SU-DHL-6 (cell line): ENCODE data around the gene CHI3L2.

ENCODE experiments used
- H2AFZ ChIP-seq: fragments of 200-600 bp; sonication (generic); 2 replicates; pipeline ENCODE4 v1.6.1; 2014; ENCODE audit warnings: low read depth, mild to moderate bottlenecking, moderate library complexity, mixed read lengths, antibody characterized with exemption, low read length; ENCODE audit not compliant: severe bottlenecking
- H3F3A ChIP-seq: fragments of 200-600 bp; shearing (Covaris generic); 2 replicates; pipeline ENCODE4 v1.6.0; 2016; ENCODE audit warnings: antibody characterized with exemption, mild to moderate bottlenecking; ENCODE audit not compliant: insufficient read depth
- H3K27ac ChIP-seq: fragments of 200-600 bp; sonication (generic); 2 replicates; pipeline ENCODE4 v1.5.1; 2016; ENCODE audit warnings: low read depth, mild to moderate bottlenecking, low read length, moderate library complexity, mixed read lengths
- H3K27me3 ChIP-seq: fragments of 200-600 bp; sonication (generic), shearing (Covaris generic); 2 replicates; pipeline ENCODE4 v1.6.0; 2014; ENCODE audit warnings: mild to moderate bottlenecking, low read length
- H3K36me3 ChIP-seq: fragments of 200-600 bp; sonication (generic); 2 replicates; pipeline ENCODE4 v1.6.1; 2014; ENCODE audit warnings: mild to moderate bottlenecking, low read length, mixed read lengths
- H3K4me2 ChIP-seq: fragments of 300-600, 200-600 bp; shearing (Covaris generic), sonication (generic); 2 replicates; pipeline ENCODE4 v1.6.0; 2014; ENCODE audit warnings: low read length, low read depth, mild to moderate bottlenecking; ENCODE audit not compliant: poor library complexity, severe bottlenecking
- H3K4me3 ChIP-seq: fragments of 200-600 bp; sonication (generic); 2 replicates; pipeline ENCODE4 v1.5.1; 2014; ENCODE audit warnings: antibody characterized with exemption, low read length, mild to moderate bottlenecking, mixed read lengths; ENCODE audit not compliant: insufficient read depth, poor library complexity, severe bottlenecking
- H3K79me2 ChIP-seq: fragments of 200-600 bp; sonication (generic); 2 replicates; pipeline ENCODE4 v1.6.1; 2014; ENCODE audit warnings: mild to moderate bottlenecking, low read length, moderate library complexity; ENCODE audit not compliant: insufficient read depth
- H3K9ac ChIP-seq: fragments of 200-600 bp; sonication (generic); 2 replicates; pipeline ENCODE4 v1.7.0; 2014; ENCODE audit warnings: mild to moderate bottlenecking, low read length
- H3K9me2 ChIP-seq: fragments of 200-600 bp; sonication (generic); replicated peaks from 2 replicates; pipeline ENCODE4 v1.6.1; 2014; ENCODE audit warnings: low read length; ENCODE audit not compliant: insufficient read depth
- H3K9me3 ChIP-seq: fragments of 200-600 bp; sonication (generic); 2 replicates; pipeline ENCODE4 v1.6.1; 2014; ENCODE audit warnings: low read length, mixed read lengths; ENCODE audit not compliant: insufficient read depth
- H4K20me1 ChIP-seq: fragments of 200-600 bp; sonication (generic); 2 replicates; pipeline ENCODE4 v1.6.1; 2014; ENCODE audit warnings: low read depth, mild to moderate bottlenecking, antibody characterized with exemption, low read length, moderate library complexity, mixed read lengths
- CTCF ChIP-seq: fragments of 200-600 bp; sonication (generic); IDR thresholded peaks from one replicate; pipeline ENCODE4 v1.5.1; 2017; ENCODE audit warnings: antibody characterized with exemption, mild to moderate bottlenecking, low read length, moderate library complexity; ENCODE audit not compliant: insufficient read depth, poor library complexity, severe bottlenecking
- EZH2phosphoT487 ChIP-seq: fragments of 200-600 bp; sonication (generic), shearing (Covaris generic); conservative IDR thresholded peaks from 2 replicates; pipeline ENCODE4 v1.6.1; 2018; ENCODE audit warnings: mild to moderate bottlenecking, antibody characterized with exemption, low read length, moderate library complexity, mixed read lengths

Gene CHI3L2

GRCh38 chr1:111236806-111237205, 9.3 kb downstream of the CHI3L2 start:
- H3K36me3 ChIP-seq, result peaks cover 82% of the 10 kb centered on the region
- peaks cover 20% of the 10 kb centered on the region for H3K79me2 ChIP-seq
- TF ChIP-seq CTCF, result no peak
- no peak for TF ChIP-seq EZH2phosphoT487
- no peak overlapping the region for H3K9ac ChIP-seq
- no peaks in the 10 kb centered on the region for H3K27me3 ChIP-seq
- H3K9me2 ChIP-seq, result no peaks in the 10 kb centered on the region
- H3K27ac ChIP-seq, result no peak overlapping the region
- H3F3A ChIP-seq, result peaks cover 18% of the 10 kb centered on the region; the same call in 1 of the 2 replicates
- peaks cover 12% of the 10 kb centered on the region; the same call in 1 of the 2 replicates for H4K20me1 ChIP-seq
- H2AFZ ChIP-seq, result no peak overlapping the region
- H3K4me2 ChIP-seq, result no peak overlapping the region
- no peak overlapping the region for H3K4me3 ChIP-seq
- no peaks in the 10 kb centered on the region for H3K9me3 ChIP-seq

- TF ChIP-seq EZH2phosphoT487 (no peak), CTCF (no peak)
- H3K36me3 ChIP-seq, result peaks cover 79% of the 10 kb centered on the region
- no peaks in the 10 kb centered on the region for H3K27me3 ChIP-seq
- H3K9me2 ChIP-seq, result no peaks in the 10 kb centered on the region
- H4K20me1 ChIP-seq, result 0 out of 2 replicates have a peak, but pooled peaks cover 4% of the 10 kb centered on the region
- H2AFZ ChIP-seq, result no peak overlapping the region
- peaks cover 20% of the 10 kb centered on the region; the same call in 1 of the 2 replicates for H3F3A ChIP-seq
- no peak overlapping the region for H3K4me3 ChIP-seq
- H3K9ac ChIP-seq, result no peak overlapping the region
- H3K27ac ChIP-seq, result no peak overlapping the region
- H3K79me2 ChIP-seq, result peaks cover 6% of the 10 kb centered on the region
- no peaks in the 10 kb centered on the region for H3K9me3 ChIP-seq
- no peak overlapping the region for H3K4me2 ChIP-seq
These were observed 10.7 kb downstream of the CHI3L2 start for GRCh38 chr1:111238056-111238795.

- no peaks in the 10 kb centered on the region for H3K9me3 ChIP-seq
- H3K36me3 ChIP-seq, result peaks cover 69% of the 10 kb centered on the region
- H3K27ac ChIP-seq, result no peak overlapping the region
- H3K79me2 ChIP-seq, result no peaks in the 10 kb centered on the region
- TF ChIP-seq EZH2phosphoT487, result no peak
- no peak for TF ChIP-seq CTCF
- H3K4me2 ChIP-seq, result no peak overlapping the region
- no peak overlapping the region for H3K4me3 ChIP-seq
- peaks cover 42% of the 10 kb centered on the region for H3F3A ChIP-seq
- no peaks in the 10 kb centered on the region for H3K9me2 ChIP-seq
- H2AFZ ChIP-seq, result no peak overlapping the region
- no peaks in the 10 kb centered on the region for H3K27me3 ChIP-seq
- no peak overlapping the region for H3K9ac ChIP-seq
- 0 out of 2 replicates have a peak, but pooled peaks cover 4% of the 10 kb centered on the region for H4K20me1 ChIP-seq
These were observed 14.3 kb downstream of the CHI3L2 start for GRCh38 chr1:111241797-111242196.
